CD14-positive monocyte (primary cell): ENCODE data around the gene PUDP. TPM values are rescaled to one million over a fixed set of nuclear protein-coding genes. Genes with fewer than 3 reads are reported as not detected.

Experiments
- DNase-seq, 3 donors: peaks; one replicate each; pipeline ENCODE4 v3.0.0-alpha.2; 2011 to 2022
- H2AFZ ChIP-seq: 2 replicates; pipeline ENCODE4 v1.6.0; 2012; ENCODE audit warnings: mild to moderate bottlenecking, low read depth, low read length, inconsistent platforms; ENCODE audit not compliant: insufficient read depth, poor library complexity, severe bottlenecking
- H3K27ac ChIP-seq, 2 donors: 1 replicate in 1 of 2; 2 replicates in 1 of 2; pipeline ENCODE4 v1.5.1; 2012 to 2013; ENCODE audit warnings: low read length in 2 of 2, control low read depth in 1 of 2, inconsistent platforms in 1 of 2, low read depth in 1 of 2, mild to moderate bottlenecking in 1 of 2
- H3K27me3 ChIP-seq, 2 donors: one replicate each; pipeline versions ENCODE4 v1.6.0 to v1.6.1; 2011 to 2013; ENCODE audit warnings: low read length in 2 of 2; ENCODE audit not compliant: control insufficient read depth in 2 of 2, insufficient read depth in 2 of 2
- H3K36me3 ChIP-seq, 2 donors: replicated peaks in 1 of 2; 1 replicate in 1 of 2; 2 replicates in 1 of 2; pipeline versions ENCODE4 v1.5.1 to v1.6.1; 2012 to 2013; ENCODE audit warnings: low read length in 2 of 2, control low read depth in 1 of 2, inconsistent platforms in 1 of 2, mild to moderate bottlenecking in 1 of 2; ENCODE audit not compliant: insufficient read depth in 2 of 2, control insufficient read depth in 1 of 2
- H3K4me1 ChIP-seq, 2 donors: 1 replicate in 1 of 2; 2 replicates in 1 of 2; pipeline versions ENCODE4 v1.5.1 to v1.6.1; 2012 to 2013; ENCODE audit warnings: low read length in 2 of 2, control low read depth in 1 of 2, inconsistent platforms in 1 of 2, mild to moderate bottlenecking in 1 of 2, moderate library complexity in 1 of 2; ENCODE audit not compliant: insufficient read depth in 2 of 2, control insufficient read depth in 1 of 2
- H3K4me2 ChIP-seq: replicated peaks from 2 replicates; pipeline ENCODE3; 2012; ENCODE audit warnings: low read length, moderate library complexity, mild to moderate bottlenecking; ENCODE audit not compliant: poor library complexity, severe bottlenecking; ENCODE audit errors: extremely low read depth
- H3K4me3 ChIP-seq, 3 experiments: fragments of 200-600 bp in 1 of 3; sonication (generic) in 1 of 3; replicated peaks in 1 of 3; 1 replicate in 2 of 3; 2 replicates in 1 of 3; pipeline ENCODE4 v1.5.1; 2011 to 2013; ENCODE audit warnings: low read length in 3 of 3, mild to moderate bottlenecking in 3 of 3, control low read depth in 2 of 3, low read depth in 2 of 3, inconsistent platforms in 1 of 3, moderate library complexity in 1 of 3
- H3K79me2 ChIP-seq: 2 replicates; pipeline ENCODE4 v1.6.0; 2012; ENCODE audit warnings: mild to moderate bottlenecking, control low read depth, inconsistent platforms, low read length, moderate library complexity; ENCODE audit not compliant: insufficient read depth
- H3K9ac ChIP-seq: 2 replicates; pipeline ENCODE4 v1.6.0; 2017; ENCODE audit warnings: low read length, mild to moderate bottlenecking; ENCODE audit not compliant: insufficient read depth, poor library complexity, severe bottlenecking
- H3K9me3 ChIP-seq, 2 donors: replicated peaks in 1 of 2; 1 replicate in 1 of 2; 2 replicates in 1 of 2; pipeline versions ENCODE4 v1.5.1 to v1.6.1; 2012 to 2013; ENCODE audit warnings: low read length in 2 of 2, control low read depth in 1 of 2; ENCODE audit not compliant: control insufficient read depth in 1 of 2, insufficient read depth in 1 of 2
- H4K20me1 ChIP-seq: 2 replicates; pipeline ENCODE4 v1.6.0; 2012; ENCODE audit warnings: mild to moderate bottlenecking, low read length, control low read depth, moderate library complexity; ENCODE audit not compliant: insufficient read depth
- H3K27ac Mint-ChIP-seq, 7 donors: one replicate each; pipeline ENCODE4 v1.8.0; 2020; ENCODE audit warnings: mild to moderate bottlenecking in 7 of 7, mixed read lengths in 7 of 7, moderate library complexity in 6 of 7, inconsistent platforms in 2 of 7
- H3K27me3 Mint-ChIP-seq, 3 donors: one replicate each; pipeline ENCODE4 v1.8.0; 2021 to 2022; ENCODE audit warnings: low read depth in 3 of 3, mild to moderate bottlenecking in 3 of 3, mixed read lengths in 3 of 3, moderate library complexity in 3 of 3, inconsistent platforms in 1 of 3
- H3K36me3 Mint-ChIP-seq, 2 donors: one replicate each; pipeline ENCODE4 v1.8.0; 2020; ENCODE audit warnings: mixed read lengths in 2 of 2, inconsistent platforms in 1 of 2, mild to moderate bottlenecking in 1 of 2
- H3K4me1 Mint-ChIP-seq: one replicate; pipeline ENCODE4 v1.8.0; 2020; ENCODE audit warnings: mild to moderate bottlenecking, mixed read lengths
- H3K4me3 Mint-ChIP-seq, 2 donors: one replicate each; pipeline ENCODE4 v1.8.0; 2020; ENCODE audit warnings: mild to moderate bottlenecking in 2 of 2, mixed read lengths in 2 of 2, moderate library complexity in 1 of 2
- H3K9me3 Mint-ChIP-seq, 7 donors: one replicate each; pipeline ENCODE4 v1.8.0; 2020 to 2022; ENCODE audit warnings: mixed read lengths in 7 of 7, mild to moderate bottlenecking in 6 of 7, moderate library complexity in 6 of 7, inconsistent platforms in 2 of 7
- WGBS: methylation state at CpG from one replicate; pipeline ENCODE4 v1.1.5; 2013; ENCODE audit warnings: missing lambda C conversion rate; ENCODE audit not compliant: insufficient coverage; 5-methylcytosine and 5-hydroxymethylcytosine counted together
- intact Hi-C, 2 donors: fragments of 100-400 bp; cut with micrococcal nuclease; formaldehyde crosslinking; loops; one replicate each; pipeline versions ENCODE4 v1.15.0 to v1.15.1; 2023
- polyA plus RNA-seq, 3 donors: library from polyadenylated mRNA; depleted of rRNA in 1 of 3; unstranded in 2 of 3; stranded (reverse) in 1 of 3; fragments of 300-500 nt in 2 of 3; fragments of >200 nt in 1 of 3; fragmentation: Illumina TruSeq in 2 of 3; gene quantifications; 1 replicate in 2 of 3; 2 replicates in 1 of 3; pipeline ENCODE4 v1.2.3, GENCODE V29; 2012 to 2021
- TF ChIP-seq, protein P1 (sequence below): fragments of 200-600 bp; IDR thresholded peaks from one replicate; pipeline ENCODE4 v1.8.0; 2022; ENCODE audit warnings: antibody characterized with exemption, mild to moderate bottlenecking

PUDP gene
- polyA plus RNA-seq, 3 donors: 21.4 to 49.5 (median 45.4) TPM

DNA sequence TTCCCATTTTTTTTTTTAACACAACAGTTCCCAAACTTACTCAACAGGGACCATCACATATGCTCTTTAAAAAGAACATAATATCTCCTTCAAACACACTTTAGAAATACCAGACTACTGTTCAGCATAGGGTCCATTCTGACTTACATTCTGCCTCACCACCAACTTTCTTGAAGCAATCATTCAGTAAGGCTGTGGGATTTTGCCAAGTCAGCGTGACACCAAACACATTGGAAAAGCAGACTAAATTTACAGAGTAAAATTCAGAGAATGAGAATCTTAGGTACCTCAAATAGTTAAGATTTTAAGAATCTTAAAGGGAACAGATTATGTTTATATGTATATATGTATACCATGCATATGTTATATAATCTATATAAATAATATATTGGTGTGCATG, 7.2 kb upstream of the PUDP start:
- Histone ChIP-seq H3K4me2 (no peak overlapping the region), H3K9me3 (no peaks in the 10 kb centered on the region), H3K4me3 (no peak overlapping the region), H3K79me2 (no peaks in the 10 kb centered on the region), H2AFZ (no peak overlapping the region), H3K27ac (no peak overlapping the region), H4K20me1 (no peaks in the 10 kb centered on the region), H3K27me3 (peaks cover 0 to 3% of the 10 kb centered on the region in 2 donors), H3K36me3 (no peaks in the 10 kb centered on the region), H3K4me1 (peaks cover 3 to 4% of the 10 kb centered on the region in 2 donors), H3K9ac (no peak overlapping the region)
- TF ChIP-seq, protein P1, sequence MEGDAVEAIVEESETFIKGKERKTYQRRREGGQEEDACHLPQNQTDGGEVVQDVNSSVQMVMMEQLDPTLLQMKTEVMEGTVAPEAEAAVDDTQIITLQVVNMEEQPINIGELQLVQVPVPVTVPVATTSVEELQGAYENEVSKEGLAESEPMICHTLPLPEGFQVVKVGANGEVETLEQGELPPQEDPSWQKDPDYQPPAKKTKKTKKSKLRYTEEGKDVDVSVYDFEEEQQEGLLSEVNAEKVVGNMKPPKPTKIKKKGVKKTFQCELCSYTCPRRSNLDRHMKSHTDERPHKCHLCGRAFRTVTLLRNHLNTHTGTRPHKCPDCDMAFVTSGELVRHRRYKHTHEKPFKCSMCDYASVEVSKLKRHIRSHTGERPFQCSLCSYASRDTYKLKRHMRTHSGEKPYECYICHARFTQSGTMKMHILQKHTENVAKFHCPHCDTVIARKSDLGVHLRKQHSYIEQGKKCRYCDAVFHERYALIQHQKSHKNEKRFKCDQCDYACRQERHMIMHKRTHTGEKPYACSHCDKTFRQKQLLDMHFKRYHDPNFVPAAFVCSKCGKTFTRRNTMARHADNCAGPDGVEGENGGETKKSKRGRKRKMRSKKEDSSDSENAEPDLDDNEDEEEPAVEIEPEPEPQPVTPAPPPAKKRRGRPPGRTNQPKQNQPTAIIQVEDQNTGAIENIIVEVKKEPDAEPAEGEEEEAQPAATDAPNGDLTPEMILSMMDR: no peak
- no CpG with 5 or more reads among the region's 1 CpG for WGBS
- peaks cover 7% of the 10 kb centered on the region for H3K4me1 Mint-ChIP-seq
- no peak overlapping the region for H3K27ac Mint-ChIP-seq
- H3K36me3 Mint-ChIP-seq: peaks cover 2 to 6% of the 10 kb centered on the region in 2 donors
- H3K9me3 Mint-ChIP-seq: peaks cover 0 to 2% (median 0%) of the 10 kb centered on the region in 7 donors
- H3K4me3 Mint-ChIP-seq: no peak overlapping the region
- peaks cover 0 to 11% (median 3%) of the 10 kb centered on the region in 3 donors for H3K27me3 Mint-ChIP-seq
- intact Hi-C loops: no loop called here
- DNase-seq: no peak

DNA sequence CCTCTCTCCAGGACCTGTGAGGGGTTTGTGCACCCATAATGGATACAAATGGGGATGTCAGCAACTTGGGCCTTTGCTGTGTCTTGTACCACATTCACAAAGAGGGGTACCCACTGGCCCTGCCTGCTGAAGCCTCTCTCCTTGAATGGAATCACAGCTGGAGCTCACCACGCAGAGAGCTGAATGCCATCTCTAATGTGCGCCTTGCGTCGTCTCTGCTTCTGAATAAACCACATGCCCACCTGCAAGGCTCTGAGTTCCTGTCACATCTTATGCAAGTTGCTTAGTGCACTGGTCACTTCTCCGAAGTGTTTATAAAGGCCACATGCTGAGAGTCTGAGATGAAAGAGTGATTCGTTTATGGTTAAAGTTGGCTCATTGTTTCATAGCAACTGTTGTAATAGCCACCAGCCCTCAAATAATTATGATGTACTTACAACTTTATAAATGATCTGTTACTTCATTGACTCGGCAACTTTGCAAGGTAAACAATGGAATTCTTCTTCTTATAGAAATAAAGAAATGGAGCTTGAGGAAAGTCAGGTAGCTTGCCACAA, 6.2 kb upstream of the PUDP start:
- peaks cover 0 to 3% of the 10 kb centered on the region in 2 donors for H3K27me3 ChIP-seq
- WGBS: no CpG with 5 or more reads among the region's 7 CpGs
- no peaks in the 10 kb centered on the region for H3K9me3 ChIP-seq
- DNase-seq: no peak
- H3K27ac ChIP-seq: no peak overlapping the region
- H2AFZ ChIP-seq: no peak overlapping the region
- H4K20me1 ChIP-seq: no peaks in the 10 kb centered on the region
- H3K4me3 ChIP-seq: no peak overlapping the region
- TF ChIP-seq, protein P1: no peak
- no peaks in the 10 kb centered on the region for H3K36me3 ChIP-seq
- Mint-ChIP-seq H3K4me3 (no peak overlapping the region), H3K4me1 (peaks cover 2% of the 10 kb centered on the region), H3K27ac (peak overlapping the region in 1 of 7 donors; percentile 72), H3K27me3 (peaks cover 0 to 9% (median 2%) of the 10 kb centered on the region in 3 donors), H3K36me3 (peaks cover 2 to 6% of the 10 kb centered on the region in 2 donors), H3K9me3 (peaks cover 0 to 2% (median 0%) of the 10 kb centered on the region in 7 donors)
- peaks cover 6% of the 10 kb centered on the region for H3K79me2 ChIP-seq
- no peak overlapping the region for H3K4me2 ChIP-seq
- peaks cover 1 to 2% of the 10 kb centered on the region in 2 donors for H3K4me1 ChIP-seq
- H3K9ac ChIP-seq: no peak overlapping the region
- intact Hi-C loops: no loop called here
